HG03025 (cell line): Measurements from ENCODE around the gene C15orf40.

Experiments used
- ATAC-seq: cut with Tn5 transposase; IDR thresholded peaks from one replicate; pipeline ENCODE4 v1.9.1; 2021; ENCODE audit warnings: mild to moderate bottlenecking, moderate library complexity; ENCODE audit not compliant: unreplicated experiment, low FRiP score

The C15orf40 gene

GRCh38 chr15:82995076-82995475 is 16.4 kb downstream of the C15orf40 start:
- no peak for ATAC-seq

GRCh38 chr15:82993144-82993543 is 18.3 kb downstream of the C15orf40 start:
- no peak for ATAC-seq

DNA sequence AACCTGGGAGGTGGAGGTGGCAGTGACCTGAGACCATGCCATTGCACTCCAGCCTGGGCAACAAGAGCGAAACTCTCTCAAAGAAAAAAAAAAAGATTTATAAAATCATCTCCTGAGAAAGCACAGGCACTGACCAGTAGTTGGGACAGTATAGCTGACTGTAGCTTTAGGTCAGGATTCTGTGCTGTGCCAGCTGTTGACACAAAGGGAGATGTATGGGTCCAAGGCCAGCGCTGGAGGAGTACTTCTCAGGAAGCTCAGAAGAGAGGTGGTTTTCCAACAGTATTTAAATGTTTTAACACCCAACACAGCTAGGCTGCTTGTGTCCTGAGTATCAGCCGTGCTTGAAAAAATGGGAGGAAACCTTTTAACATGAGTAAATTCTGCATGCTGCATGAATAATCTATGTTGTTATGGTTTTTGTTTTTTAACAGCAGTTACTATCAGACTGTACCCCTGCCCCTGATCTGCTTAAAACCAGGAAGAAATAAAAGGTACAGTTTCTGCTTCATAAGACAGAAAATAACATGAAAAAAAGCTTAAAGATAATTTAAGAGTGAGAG is 18.9 kb downstream of the C15orf40 start:
- ATAC-seq, result no peak

DNA sequence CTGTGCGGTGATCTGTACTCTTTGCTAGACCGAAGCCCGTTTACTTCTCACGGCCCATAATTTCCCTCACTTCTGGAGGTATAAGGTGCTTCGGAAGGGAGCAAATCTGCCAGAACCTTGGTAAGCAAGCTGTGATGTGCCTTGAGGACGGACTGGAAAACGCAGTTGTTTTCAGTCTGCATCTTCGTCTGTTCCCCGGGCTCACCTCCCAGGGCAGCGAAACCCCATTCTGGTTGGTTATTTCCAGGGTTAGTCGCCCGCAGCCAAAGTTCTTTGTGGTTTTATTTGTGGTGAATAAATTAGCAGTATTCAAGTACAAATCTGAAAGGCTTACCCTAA is 25.0 kb downstream of the C15orf40 start:
- ATAC-seq, result peak; percentile 19

DNA sequence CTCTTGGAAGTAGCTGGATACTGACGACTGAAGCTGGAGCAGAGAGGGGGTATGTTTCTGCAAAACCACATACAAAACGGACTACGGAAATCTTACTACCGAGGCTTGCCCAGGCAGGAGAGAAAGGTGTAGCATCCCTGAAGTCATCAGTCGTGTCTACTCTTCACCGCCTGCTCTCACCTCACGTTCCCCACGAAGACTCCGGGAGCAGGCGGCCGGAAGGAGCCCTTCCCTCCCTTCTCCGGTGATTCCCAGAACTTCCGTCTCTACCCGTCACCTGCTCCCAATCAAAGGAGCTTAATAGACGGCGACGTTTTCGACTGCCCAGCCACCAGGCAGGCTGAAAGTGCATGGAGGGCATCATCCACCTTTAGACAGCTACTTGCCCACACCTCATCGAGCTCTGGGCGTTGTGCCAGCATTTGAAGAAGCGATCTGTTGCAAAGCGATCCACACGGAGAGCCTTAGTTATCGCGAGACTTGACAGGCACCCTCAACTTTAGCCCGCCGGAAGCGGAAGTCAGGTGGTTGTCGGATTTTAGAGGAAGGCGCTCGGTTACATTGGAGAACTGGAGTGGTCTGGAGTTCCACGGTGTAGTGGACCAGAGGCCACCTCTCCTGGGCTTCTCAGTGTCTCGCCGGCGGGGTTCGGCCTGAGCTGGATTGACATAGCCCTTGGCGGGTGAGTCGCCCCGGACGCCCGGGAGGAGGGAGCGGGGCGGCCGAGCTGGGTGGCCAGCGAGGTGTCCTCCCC is 25.6 kb downstream of the C15orf40 start, which contains the start of gene RAMAC:
TSS of gene RAMAC (plus strand) at position 523 of the 754 bp plus-strand sequence. CDS start 2,809 bp downstream, outside the sequence.
- ATAC-seq, result peak; percentile 87

DNA sequence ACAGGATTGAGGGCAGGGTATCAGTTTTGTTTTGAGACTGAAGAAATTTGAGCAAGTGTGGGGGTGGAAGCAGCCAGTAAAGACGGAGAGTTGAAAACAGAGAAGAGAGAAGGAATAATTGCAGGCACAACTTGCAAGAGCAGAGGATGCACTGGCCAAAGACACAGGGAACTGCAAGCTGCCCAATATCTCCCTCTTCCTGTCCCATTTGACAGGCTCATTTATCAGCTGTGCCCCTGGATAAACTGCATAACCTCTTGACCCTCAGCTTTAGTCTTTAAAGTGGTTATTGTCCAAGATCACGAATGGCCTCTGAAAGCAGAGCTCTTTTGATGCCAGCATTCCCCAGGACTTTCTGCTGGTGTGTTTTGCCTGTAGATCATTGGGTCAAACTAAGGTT is 30.5 kb downstream of the C15orf40 start:
- no peak for ATAC-seq

- ATAC-seq, result no peak
Observed at GRCh38 chr15:82979726-82980125, 31.7 kb downstream of the C15orf40 start.

- ATAC-seq, result no peak
Observed at GRCh38 chr15:82978438-82978837, 33.0 kb downstream of the C15orf40 start.

GRCh38 chr15:82977076-82977475 is 34.4 kb downstream of the C15orf40 start:
- ATAC-seq, result no peak

DNA sequence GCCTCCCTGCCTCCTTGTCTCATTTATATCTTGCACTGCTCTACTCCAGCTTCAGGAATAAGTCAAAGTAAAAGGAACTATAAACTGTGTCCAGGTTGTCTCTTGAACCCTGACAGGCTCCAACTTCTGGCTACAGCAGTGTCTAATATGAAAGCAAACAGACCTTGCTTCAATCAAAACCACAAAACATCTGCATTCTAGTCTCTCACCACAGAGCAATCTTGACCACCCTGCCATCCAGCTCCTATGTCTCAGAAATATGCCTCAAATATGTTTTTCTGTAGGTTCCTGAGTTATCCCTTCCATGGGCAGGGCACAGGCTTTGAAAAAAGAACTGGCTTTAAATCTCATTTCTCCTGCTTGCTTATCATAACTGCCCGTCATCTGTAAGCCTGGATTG is 38.4 kb downstream of the C15orf40 start:
- no peak for ATAC-seq

DNA sequence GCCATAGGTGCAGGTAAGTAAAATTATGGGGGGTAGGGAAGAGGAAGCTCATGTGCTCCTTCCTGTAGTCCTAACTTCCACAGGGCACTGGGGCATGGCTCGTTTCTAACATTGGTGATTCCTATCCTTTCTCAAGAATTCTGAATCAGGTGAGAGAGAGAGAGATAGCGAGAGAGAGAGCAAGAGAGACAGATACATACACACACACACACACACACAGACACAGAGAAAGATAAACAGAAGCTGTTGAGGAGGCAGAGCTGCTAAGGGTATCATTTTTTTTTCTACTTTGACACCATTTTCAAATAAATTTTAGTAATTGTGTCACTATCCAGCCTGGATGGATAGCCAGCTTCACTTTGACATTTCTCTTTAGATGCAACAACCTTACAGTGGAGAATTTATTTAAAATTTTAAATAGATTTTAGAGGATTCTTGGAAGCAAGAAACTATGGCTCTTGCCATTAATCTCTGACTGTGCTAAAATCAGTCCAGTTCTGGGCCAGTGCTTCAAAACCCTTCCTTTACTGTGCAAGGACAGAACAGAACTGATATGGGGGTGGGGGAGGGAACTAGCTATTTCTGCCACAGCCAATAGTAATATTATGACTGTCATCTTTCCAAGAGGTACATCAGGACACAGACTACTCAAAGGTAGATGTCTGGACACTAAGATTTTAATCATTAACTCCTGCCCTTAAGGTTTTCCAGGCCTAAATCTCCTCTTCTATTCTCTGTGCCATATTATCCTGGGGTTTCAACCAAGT is 40.0 kb downstream of the C15orf40 start:
- no peak for ATAC-seq

DNA sequence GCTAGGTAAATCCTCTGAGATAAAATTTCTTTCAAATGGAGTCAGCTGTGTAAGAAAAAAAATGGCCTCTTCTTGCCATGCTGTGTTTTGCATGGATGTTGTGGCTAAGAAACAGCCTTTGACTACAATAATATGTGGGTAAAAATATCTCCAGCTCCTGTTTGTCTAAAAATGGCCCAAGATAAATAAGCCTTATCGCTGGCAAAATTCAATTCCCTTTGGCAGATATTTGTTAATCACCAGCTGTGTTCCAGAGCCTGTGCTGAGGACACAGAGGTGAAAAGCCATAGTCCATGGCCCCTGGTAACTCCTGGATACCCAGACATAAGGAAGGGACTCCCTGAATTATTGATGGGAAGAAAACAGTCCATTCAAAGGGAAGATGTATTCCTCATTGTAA is 40.7 kb downstream of the C15orf40 start:
- no peak for ATAC-seq

DNA sequence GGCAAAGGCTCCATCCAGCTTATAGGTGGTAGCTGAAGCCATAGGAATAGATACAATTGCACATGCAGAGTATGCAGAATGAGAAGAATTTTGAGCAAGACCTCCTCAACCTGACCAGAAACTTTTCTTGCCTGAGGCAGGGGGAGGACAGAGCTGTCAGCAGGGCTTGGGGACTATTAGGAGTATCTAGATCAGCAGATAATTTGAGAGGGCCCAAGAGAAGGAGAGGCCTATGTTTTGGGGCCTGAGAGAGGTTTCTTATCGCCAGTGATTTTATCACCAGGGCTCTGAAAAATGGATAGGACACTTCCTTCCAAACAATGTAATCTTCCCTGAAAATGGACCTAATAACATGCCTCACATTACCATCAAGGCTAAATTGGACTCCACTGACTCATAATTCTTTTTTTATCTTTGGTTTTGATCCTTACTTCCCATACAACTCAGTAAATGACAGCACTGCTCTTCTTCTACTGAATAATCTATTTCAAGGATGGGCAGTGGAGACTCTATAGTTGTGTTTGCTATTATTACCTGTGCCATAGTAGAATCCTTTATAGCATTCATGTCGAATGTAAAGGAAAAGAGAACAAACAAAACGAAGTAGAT is 41.3 kb downstream of the C15orf40 start:
- no peak for ATAC-seq

DNA sequence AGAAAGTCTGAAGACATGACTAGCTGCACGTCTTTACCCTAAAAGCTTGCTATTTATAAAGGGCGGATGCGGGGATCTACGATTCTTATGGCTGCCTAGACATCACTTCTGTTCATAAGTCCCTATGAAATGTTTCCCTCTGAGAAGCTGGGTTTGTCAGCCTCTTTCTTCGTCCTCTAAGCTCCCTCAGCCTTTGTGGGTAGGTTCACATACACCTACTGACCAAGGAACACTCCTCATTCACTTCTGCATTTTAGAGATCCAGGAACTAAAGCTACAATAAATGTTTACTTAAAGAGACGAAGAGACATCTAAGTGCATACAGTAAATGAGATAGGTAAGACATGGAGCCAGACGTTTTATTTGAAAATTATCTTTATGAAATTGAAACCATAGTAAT is 42.1 kb downstream of the C15orf40 start:
- no peak for ATAC-seq

DNA sequence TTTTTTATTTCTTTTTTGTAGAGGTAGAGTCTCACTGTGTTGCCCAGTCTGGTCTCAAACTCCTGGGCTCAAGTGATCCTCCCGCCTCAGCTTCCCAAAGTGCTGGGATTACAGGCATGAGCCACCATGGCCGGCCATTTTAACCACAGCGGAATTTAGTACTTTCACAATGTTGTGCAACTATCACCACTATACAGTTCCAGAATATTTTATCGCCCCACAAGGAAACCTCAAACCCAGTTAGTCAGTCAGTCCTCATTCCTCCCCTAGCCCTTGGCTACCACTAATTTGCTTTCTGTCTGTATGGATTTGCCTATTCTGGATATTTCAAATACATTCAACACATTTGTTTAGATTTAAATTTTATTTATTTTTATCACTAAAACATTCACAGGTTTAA is 43.4 kb downstream of the C15orf40 start:
- no peak for ATAC-seq

GRCh38 chr15:82966671-82967071 is 44.8 kb downstream of the C15orf40 start:
- peak; percentile 55 for ATAC-seq

DNA sequence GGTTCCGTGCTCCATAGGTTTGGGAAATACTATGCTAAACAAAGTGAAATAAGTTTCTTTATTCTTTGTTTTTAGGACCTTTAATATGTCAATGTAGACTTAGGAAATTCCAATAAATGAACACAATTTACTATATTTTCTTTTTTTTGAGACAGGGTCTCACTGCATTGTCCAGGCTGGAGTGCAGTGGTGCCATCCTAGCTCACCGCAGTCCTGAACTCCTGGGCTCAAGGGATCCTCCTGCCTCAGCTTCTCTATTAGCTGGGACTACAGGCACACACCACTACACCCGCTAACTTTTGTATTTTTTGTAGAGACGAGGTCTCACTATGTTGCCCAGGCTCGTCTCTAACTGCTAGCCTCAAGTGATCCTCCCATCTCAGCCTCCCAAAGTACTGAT is 46.5 kb downstream of the C15orf40 start:
- ATAC-seq, result no peak

DNA sequence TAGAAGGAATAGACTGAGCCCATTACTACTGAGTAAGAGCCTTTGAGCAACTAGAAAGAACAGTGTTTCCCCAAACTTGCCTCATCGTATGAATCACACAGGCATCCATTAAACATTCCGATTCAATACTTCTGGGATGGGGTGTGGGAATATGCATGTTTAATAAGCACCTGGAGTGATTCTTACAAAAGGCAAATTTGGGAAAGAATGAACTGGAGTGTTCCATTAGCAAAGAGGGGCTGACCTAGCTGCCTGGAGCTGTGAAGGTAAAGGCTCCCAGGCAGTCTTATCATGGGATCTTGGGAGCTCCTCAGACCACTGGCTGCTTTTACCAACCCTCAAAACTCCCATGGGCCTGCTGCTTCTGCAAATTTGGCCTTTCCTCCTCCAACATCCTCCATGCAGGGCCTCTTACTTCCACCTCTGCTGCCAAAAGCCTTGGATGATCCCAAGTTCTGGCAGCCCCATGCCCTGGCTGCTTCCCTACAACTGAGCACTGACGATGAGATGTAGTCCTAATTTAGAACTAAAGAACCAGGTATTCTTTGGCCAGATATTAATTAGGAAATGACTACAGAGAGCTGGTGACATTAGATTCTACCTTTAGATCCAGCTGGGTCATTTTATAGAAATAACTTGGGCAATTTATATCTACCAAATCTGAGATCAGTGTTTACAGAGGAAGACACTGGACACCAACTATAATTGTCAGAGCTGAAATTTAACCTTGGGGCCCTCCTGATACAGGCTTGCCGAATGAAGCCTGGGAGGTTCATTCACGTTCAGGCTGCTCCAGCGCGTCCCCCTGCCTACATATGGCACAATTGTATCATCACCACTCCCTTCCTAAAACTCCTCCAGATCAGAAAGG is 47.7 kb downstream of the C15orf40 start:
- ATAC-seq, result no peak

DNA sequence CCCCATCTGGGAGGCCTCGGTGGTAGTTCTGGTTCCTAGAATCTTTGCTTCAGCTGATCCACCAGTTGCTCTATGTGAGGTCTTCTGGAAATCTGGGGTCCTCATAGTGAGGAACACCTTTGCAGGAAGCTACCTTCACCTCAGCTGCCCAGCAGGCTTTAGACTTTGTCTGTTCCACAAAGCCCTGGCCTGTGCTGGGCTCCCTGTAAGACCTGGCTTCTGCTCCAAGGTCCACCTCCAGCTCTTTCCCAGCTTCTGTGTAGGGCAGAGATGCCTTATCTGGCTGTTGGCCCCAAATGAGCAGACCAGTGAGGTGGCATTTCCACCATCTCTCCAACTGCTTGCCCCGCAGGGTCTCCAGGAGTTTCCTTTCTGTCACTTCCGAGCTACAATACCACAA is 50.7 kb downstream of the C15orf40 start:
- no peak for ATAC-seq

DNA sequence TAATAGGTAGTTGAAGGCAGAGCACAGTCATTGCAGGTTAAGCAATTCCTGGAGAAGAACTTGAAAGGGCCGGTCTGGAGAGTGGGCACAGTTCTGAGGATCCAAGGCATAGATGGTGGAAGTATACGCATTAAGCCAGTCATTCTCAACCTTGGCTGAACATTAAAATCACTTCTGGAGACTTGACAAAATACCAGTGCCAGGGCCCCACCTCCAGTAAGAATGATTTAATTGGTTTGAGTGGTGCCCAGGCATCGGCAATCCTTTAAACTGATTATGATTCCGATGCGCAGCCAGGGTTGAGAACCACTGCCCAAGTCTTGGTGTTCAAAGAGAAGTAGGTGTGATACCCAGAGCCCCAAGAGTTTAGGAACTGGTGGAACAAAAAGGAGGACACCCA is 52.0 kb downstream of the C15orf40 start:
- no peak for ATAC-seq
